ENCODE measurements around the gene HOXB9.

The HOXB9 gene

DNA sequence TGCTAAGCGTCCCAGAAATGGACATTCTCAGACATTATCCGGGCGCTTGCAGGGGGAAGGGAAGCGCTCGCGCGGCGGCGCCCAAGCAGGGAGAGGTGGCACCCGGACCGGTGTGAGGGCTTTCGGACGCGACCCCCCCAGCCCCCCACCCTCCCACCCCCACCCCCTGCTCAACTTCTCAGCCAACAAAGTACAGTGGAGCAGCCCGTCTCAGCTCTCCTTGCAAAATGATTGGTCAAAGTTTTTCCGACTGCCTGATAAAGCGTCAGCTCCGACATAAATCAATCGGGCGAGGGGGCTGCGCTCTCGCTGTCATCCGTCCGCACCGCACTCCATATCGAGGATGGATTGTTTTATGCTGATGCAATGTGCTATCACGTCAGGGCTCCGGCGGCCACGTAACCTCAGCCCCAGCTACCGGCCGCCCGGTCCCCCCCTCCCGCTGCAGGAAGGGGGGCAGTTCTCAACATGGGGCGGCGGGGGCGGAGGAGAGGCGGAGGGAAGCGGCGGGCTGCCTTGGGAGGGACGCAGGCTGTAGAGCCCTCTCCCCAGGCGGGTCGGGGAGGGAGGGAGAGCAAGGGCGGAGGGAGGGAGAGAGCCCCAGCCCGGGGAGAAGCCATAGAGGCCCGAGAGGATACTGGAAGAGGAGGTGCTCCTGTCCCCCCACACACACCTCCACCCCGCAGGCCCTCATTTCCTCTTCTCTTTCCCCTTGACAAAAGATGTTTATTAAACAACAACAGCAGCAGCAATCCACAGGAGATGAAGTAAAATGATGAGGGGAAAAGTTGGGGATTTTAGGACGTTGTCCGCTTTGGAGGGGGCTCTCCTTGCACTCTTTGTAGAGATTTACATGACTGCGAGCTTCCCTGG lies at the start of gene HOXB9:
HOXB9 (minus strand) TSS at position 114 of the 873 bp plus-strand sequence; CDS start at position 25, 89 bp downstream.
- peak within 1 kb of the TSS; percentile 72 to 74 for H3K4me3 ChIP-seq (ENCODE audit: low read length in 2 of 2)
- peak within 1 kb of the TSS; percentile 75 to 84 for H3K9ac ChIP-seq (ENCODE audit: low read depth in 1 of 2, low read length in 2 of 2)

DNA sequence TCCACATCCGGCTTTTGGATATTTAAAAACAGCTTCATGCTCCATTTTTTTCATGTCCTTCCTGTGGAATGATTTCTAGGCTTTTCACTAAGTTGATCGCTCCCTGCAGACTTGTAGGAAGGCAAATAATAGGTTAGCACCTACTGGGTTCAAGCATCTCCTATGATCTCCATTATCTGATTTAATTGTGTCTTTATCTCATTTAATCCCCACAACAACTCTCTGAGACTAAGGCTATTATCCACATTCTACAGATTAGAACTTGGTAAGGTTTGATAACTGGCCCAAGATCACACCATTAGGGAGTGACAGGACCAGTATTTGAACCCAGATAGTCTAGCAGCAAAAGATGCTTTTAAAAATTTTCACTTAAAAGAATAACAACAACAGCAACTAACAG lies 46.2 kb upstream of the HOXB9 start:
- Histone ChIP-seq H3K36me3 (ENCODE audit: control insufficient read depth in 2 of 2, insufficient read depth in 2 of 2, low read length in 2 of 2) (no peaks in the 10 kb centered on the region), H3K27me3 (ENCODE audit: control insufficient read depth in 2 of 2, insufficient read depth in 2 of 2, low read length in 2 of 2) (peaks cover 0 to 2% of the 10 kb centered on the region in 2 donors), H3K27ac (ENCODE audit: low read depth in 2 of 2, low read length in 2 of 2) (no peak overlapping the region), H3K4me3 (ENCODE audit: low read length in 2 of 2) (no peak overlapping the region), H3K9ac (ENCODE audit: low read depth in 1 of 2, low read length in 2 of 2) (no peak overlapping the region), H3K4me1 (ENCODE audit: control insufficient read depth in 2 of 2, insufficient read depth in 2 of 2, low read length in 2 of 2) (peaks cover 4 to 5% of the 10 kb centered on the region in 2 donors), H3K9me3 (ENCODE audit: control insufficient read depth in 2 of 2, low read length in 2 of 2) (no peaks in the 10 kb centered on the region)

More for the DNA sequence above, at the start of gene HOXB9:
- peaks cover 21 to 48% of the 10 kb centered on the region in 2 donors for H3K27me3 ChIP-seq (ENCODE audit: control insufficient read depth in 2 of 2, insufficient read depth in 2 of 2, low read length in 2 of 2)
- H3K9me3 ChIP-seq (ENCODE audit: control insufficient read depth in 2 of 2, low read length in 2 of 2), result no peaks in the 10 kb centered on the region
- H3K27ac ChIP-seq (ENCODE audit: low read depth in 2 of 2, low read length in 2 of 2), result peak within 1 kb of the TSS; percentile 91 to 94
- peaks cover 52 to 57% of the 10 kb centered on the region in 2 donors for H3K4me1 ChIP-seq (ENCODE audit: control insufficient read depth in 2 of 2, insufficient read depth in 2 of 2, low read length in 2 of 2)
- no peaks in the 10 kb centered on the region for H3K36me3 ChIP-seq (ENCODE audit: control insufficient read depth in 2 of 2, insufficient read depth in 2 of 2, low read length in 2 of 2)

DNA sequence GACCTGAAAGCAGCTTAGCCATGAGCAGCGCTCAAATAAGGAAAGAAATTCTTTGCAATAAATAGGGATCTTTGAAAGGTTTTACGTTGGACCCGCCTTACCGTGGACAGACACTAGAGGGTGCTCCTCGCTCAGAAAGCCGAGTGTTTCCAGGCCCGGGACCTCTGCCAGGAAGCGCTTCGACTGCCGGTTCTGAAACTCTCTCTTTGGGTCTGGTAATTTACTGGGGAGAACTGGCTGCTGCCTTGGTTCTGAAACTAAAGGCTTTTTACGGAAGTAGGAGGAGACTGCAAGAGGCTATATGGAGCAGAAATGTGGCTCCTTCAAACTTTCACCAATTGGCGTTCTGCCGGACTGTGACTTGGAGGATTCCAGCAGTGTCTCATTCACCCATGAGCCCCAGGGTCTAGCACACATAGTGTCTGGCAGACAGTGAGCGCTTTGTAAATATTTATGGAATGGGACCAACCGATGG lies 45.6 kb upstream of the HOXB9 start:
- Histone ChIP-seq H3K4me1 (ENCODE audit: control insufficient read depth in 2 of 2, insufficient read depth in 2 of 2, low read length in 2 of 2) (peaks cover 4 to 5% of the 10 kb centered on the region in 2 donors), H3K4me3 (ENCODE audit: low read length in 2 of 2) (peak overlapping the region; percentile 53 to 76), H3K9ac (ENCODE audit: low read depth in 1 of 2, low read length in 2 of 2) (peak overlapping the region in 1 of 2 donors; percentile 45), H3K9me3 (ENCODE audit: control insufficient read depth in 2 of 2, low read length in 2 of 2) (no peaks in the 10 kb centered on the region), H3K27me3 (ENCODE audit: control insufficient read depth in 2 of 2, insufficient read depth in 2 of 2, low read length in 2 of 2) (peaks cover 0 to 2% of the 10 kb centered on the region in 2 donors), H3K27ac (ENCODE audit: low read depth in 2 of 2, low read length in 2 of 2) (peak overlapping the region; percentile 11 to 16), H3K36me3 (ENCODE audit: control insufficient read depth in 2 of 2, insufficient read depth in 2 of 2, low read length in 2 of 2) (no peaks in the 10 kb centered on the region)

DNA sequence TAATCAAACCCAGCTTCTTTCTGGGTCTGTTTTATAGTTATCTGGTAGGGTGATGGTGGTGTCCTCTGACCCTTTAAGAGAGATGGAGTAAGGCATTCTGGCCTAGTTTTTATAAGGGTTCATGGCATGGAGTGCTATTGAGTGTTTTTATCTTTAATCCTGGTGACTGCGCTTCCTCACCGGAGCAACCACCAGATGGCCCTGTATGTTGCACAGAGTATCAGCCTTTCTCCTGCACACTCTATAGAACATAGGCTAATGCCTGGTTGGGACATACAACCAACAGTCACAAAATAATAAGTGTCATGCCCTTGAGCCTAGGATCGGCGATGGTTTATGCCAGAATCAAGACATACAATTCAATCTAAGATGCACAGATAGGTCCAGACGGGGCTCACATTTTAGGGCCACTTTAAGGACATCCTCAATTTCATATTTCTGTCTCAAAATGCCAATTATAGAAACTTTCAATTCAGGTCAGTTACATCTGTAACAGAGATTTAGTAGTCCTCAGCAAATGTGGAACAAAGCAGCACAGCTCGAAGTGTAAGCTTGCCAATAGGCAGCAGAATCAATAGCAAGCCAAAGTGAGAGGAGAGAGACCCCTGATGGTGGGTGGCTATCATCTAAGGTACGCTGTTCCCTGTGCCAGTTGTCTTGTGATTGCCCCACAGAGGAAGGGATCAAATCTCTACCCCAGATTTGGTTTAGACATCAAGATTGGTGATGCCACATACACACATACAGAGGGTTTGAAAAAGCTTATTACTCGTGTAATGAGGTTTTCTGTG lies 37.2 kb upstream of the HOXB9 start:
- Histone ChIP-seq H3K9ac (ENCODE audit: low read depth in 1 of 2, low read length in 2 of 2) (no peak overlapping the region), H3K4me3 (ENCODE audit: low read length in 2 of 2) (no peak overlapping the region), H3K36me3 (ENCODE audit: control insufficient read depth in 2 of 2, insufficient read depth in 2 of 2, low read length in 2 of 2) (peaks cover 0 to 5% of the 10 kb centered on the region in 2 donors), H3K9me3 (ENCODE audit: control insufficient read depth in 2 of 2, low read length in 2 of 2) (no peaks in the 10 kb centered on the region), H3K27ac (ENCODE audit: low read depth in 2 of 2, low read length in 2 of 2) (no peak overlapping the region), H3K27me3 (ENCODE audit: control insufficient read depth in 2 of 2, insufficient read depth in 2 of 2, low read length in 2 of 2) (no peaks in the 10 kb centered on the region), H3K4me1 (ENCODE audit: control insufficient read depth in 2 of 2, insufficient read depth in 2 of 2, low read length in 2 of 2) (no peaks in the 10 kb centered on the region)

DNA sequence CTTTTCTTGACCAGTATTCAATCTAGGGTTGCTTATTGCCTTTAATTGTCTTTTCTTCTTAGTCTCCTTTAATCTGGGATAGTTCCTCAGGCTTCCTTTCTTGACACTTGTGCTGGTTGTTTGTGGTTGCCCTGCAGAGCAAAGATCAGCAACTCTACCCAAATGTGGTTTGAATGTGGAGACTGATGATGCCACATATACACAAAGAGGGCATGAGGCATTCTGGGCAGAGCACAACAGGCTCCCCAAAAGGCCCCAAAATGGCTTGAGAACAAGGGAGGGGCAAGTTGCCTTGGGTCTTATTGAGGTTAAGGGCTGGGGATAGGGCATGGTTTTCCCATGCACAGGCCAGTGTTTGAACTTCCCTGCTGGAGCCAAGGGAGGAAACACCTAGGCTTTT lies 29.8 kb upstream of the HOXB9 start:
- no peaks in the 10 kb centered on the region for H3K9me3 ChIP-seq (ENCODE audit: control insufficient read depth in 2 of 2, low read length in 2 of 2)
- H3K4me1 ChIP-seq (ENCODE audit: control insufficient read depth in 2 of 2, insufficient read depth in 2 of 2, low read length in 2 of 2), result no peaks in the 10 kb centered on the region
- no peaks in the 10 kb centered on the region for H3K27me3 ChIP-seq (ENCODE audit: control insufficient read depth in 2 of 2, insufficient read depth in 2 of 2, low read length in 2 of 2)
- no peak overlapping the region for H3K4me3 ChIP-seq (ENCODE audit: low read length in 2 of 2)
- H3K27ac ChIP-seq (ENCODE audit: low read depth in 2 of 2, low read length in 2 of 2), result no peak overlapping the region
- H3K36me3 ChIP-seq (ENCODE audit: control insufficient read depth in 2 of 2, insufficient read depth in 2 of 2, low read length in 2 of 2), result peaks cover 3 to 14% of the 10 kb centered on the region in 2 donors
- H3K9ac ChIP-seq (ENCODE audit: low read depth in 1 of 2, low read length in 2 of 2), result no peak overlapping the region

DNA sequence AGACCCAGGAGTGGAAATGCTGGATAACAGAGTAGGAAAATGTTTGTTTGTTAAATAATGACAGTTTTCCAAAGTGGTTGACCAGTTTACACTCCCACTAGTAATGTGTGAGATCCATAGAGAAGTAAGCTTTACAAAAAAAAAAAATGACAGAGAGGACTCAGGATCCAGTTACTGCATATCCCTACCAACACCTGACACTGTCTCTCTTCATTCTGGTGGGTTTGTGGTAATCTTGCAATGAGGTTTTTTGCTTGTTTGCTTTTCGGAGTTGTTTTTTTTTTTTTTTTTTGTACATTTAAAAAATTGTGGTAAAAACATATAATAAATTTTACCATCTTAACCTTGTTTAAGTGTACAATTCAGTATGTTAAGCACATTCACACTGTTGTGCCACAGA lies 23.6 kb upstream of the HOXB9 start:
- Histone ChIP-seq H3K4me3 (ENCODE audit: low read length in 2 of 2) (no peak overlapping the region), H3K27ac (ENCODE audit: low read depth in 2 of 2, low read length in 2 of 2) (no peak overlapping the region), H3K27me3 (ENCODE audit: control insufficient read depth in 2 of 2, insufficient read depth in 2 of 2, low read length in 2 of 2) (peaks cover 0 to 4% of the 10 kb centered on the region in 2 donors)

DNA sequence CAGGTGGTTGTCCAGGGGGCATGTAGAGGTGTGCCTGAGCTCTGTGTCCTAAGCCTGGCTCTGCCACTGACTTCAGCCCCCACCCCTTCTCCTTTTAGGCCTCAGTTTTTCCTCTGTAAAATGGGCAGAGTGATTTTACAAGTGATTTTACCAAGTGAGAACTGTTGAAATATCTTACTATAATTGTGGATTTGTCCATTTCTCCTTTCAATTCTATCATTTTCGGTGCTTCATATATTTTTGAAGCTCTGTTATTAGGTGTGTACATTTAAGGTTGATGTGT lies 21.7 kb upstream of the HOXB9 start:
- H3K9me3 ChIP-seq (ENCODE audit: control insufficient read depth in 2 of 2, low read length in 2 of 2), result no peaks in the 10 kb centered on the region
- peak overlapping the region; percentile 74 to 89 for H3K4me3 ChIP-seq (ENCODE audit: low read length in 2 of 2)
- peaks cover 0 to 4% of the 10 kb centered on the region in 2 donors for H3K27me3 ChIP-seq (ENCODE audit: control insufficient read depth in 2 of 2, insufficient read depth in 2 of 2, low read length in 2 of 2)
- peak overlapping the region; percentile 60 to 98 for H3K9ac ChIP-seq (ENCODE audit: low read depth in 1 of 2, low read length in 2 of 2)
- H3K36me3 ChIP-seq (ENCODE audit: control insufficient read depth in 2 of 2, insufficient read depth in 2 of 2, low read length in 2 of 2), result no peaks in the 10 kb centered on the region
- peak overlapping the region; percentile 94 for H3K27ac ChIP-seq (ENCODE audit: low read depth in 2 of 2, low read length in 2 of 2)
- peaks cover 11 to 16% of the 10 kb centered on the region in 2 donors for H3K4me1 ChIP-seq (ENCODE audit: control insufficient read depth in 2 of 2, insufficient read depth in 2 of 2, low read length in 2 of 2)

More for the DNA sequence above, 23.6 kb upstream of the HOXB9 start:
- Histone ChIP-seq H3K36me3 (ENCODE audit: control insufficient read depth in 2 of 2, insufficient read depth in 2 of 2, low read length in 2 of 2) (peaks cover 0 to under 1% of the 10 kb centered on the region in 2 donors), H3K4me1 (ENCODE audit: control insufficient read depth in 2 of 2, insufficient read depth in 2 of 2, low read length in 2 of 2) (peaks cover 8% of the 10 kb centered on the region in 2 donors), H3K9me3 (ENCODE audit: control insufficient read depth in 2 of 2, low read length in 2 of 2) (no peaks in the 10 kb centered on the region), H3K9ac (ENCODE audit: low read depth in 1 of 2, low read length in 2 of 2) (no peak overlapping the region)

DNA sequence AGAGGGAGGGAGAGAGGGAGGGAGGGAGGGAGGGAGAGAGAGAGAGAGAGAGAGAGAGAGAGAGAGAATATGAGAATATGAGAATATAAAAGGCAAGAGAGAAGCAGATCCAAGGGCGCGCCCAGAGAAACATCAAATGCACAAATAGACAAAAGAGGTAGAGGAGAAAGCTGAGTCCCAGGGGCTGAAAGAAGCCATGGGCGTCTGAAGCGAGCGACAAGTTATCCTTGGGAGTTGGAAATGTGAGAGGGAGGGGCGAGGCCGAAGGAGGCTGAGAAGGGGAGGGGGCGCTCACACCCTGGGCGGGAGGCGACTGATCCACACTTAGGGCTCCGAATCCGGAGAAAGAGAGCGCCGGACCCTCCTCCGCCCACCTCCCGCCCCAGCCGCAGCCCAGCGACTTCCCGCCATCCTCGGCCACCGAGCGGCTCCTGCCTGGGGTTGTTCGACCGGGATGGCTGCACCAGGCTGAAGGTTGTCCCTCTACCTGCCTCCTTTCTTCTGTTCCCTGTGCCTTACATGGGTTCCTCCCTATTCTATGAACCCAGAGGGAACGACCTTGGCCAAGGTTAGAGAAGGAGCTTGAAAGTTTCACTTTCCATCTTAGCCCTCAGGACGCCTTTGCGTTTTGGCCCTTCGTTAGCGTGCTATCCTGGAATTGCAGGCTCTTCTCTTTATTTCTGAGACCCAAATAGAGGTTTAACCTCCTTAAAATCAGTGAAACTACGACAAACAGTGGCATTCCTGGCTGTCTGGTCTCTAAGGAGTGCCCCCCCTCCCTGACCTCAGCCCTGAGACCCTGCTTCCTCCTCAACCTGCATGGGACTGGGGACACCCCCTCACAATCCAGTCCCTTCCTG lies 21.2 kb upstream of the HOXB9 start:
- Histone ChIP-seq H3K4me1 (ENCODE audit: control insufficient read depth in 2 of 2, insufficient read depth in 2 of 2, low read length in 2 of 2) (peaks cover 11 to 20% of the 10 kb centered on the region in 2 donors), H3K36me3 (ENCODE audit: control insufficient read depth in 2 of 2, insufficient read depth in 2 of 2, low read length in 2 of 2) (no peaks in the 10 kb centered on the region), H3K4me3 (ENCODE audit: low read length in 2 of 2) (peak overlapping the region; percentile 74 to 89), H3K9ac (ENCODE audit: low read depth in 1 of 2, low read length in 2 of 2) (peak overlapping the region; percentile 60 to 98), H3K9me3 (ENCODE audit: control insufficient read depth in 2 of 2, low read length in 2 of 2) (no peaks in the 10 kb centered on the region), H3K27me3 (ENCODE audit: control insufficient read depth in 2 of 2, insufficient read depth in 2 of 2, low read length in 2 of 2) (peaks cover 4% of the 10 kb centered on the region in 2 donors), H3K27ac (ENCODE audit: low read depth in 2 of 2, low read length in 2 of 2) (peak overlapping the region; percentile 94)

DNA sequence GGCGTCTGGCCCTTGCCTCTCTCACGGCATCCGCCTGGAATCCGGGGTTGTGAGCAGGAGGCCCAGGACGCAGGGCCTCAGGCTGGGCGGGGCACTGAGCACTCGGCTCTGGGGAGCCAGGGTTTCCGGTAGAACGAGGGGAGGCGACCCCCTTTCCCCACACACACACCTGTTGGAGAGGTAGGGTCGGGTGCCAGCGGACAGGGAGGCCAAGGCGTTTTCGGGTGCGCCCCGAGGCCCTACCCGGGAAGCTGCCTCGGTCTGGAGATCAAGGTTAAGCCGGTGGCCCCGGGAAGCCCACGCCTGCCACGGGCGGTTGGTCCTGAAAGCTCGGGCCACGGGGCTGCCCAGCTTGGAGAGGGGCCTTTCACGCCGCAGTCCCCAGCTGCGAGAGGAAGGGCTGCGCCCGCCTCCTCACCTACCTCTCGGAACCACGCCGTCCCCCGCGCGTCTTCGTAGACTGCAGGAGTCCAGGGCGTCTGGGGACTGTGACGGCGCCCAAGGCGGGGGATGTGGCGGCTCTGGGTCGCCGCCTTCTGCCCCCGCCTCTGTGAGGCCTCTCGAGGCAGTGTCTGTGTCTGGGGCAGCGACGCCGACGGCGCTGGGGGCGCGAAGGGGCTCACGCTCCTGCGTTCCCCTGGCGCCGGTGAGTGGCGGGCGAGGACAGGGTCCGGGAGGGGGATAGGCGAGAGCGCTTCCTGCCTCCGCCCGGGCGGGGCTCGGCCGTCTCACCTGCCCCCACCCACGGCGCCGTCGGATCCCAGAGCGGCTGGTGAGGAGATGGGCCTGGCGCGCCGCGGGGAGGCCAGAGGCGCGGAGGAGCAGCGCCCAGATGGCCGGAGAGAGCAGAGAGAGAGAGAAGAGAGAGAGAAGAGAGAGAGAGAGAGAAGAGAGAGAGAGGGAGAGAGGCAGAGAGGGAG lies 20.3 kb upstream of the HOXB9 start:
- Histone ChIP-seq H3K4me3 (ENCODE audit: low read length in 2 of 2) (peak overlapping the region; percentile 74 to 89), H3K36me3 (ENCODE audit: control insufficient read depth in 2 of 2, insufficient read depth in 2 of 2, low read length in 2 of 2) (no peaks in the 10 kb centered on the region), H3K4me1 (ENCODE audit: control insufficient read depth in 2 of 2, insufficient read depth in 2 of 2, low read length in 2 of 2) (peaks cover 11 to 25% of the 10 kb centered on the region in 2 donors), H3K27ac (ENCODE audit: low read depth in 2 of 2, low read length in 2 of 2) (peak overlapping the region; percentile 94), H3K27me3 (ENCODE audit: control insufficient read depth in 2 of 2, insufficient read depth in 2 of 2, low read length in 2 of 2) (peaks cover 4% of the 10 kb centered on the region in 2 donors), H3K9me3 (ENCODE audit: control insufficient read depth in 2 of 2, low read length in 2 of 2) (no peaks in the 10 kb centered on the region), H3K9ac (ENCODE audit: low read depth in 1 of 2, low read length in 2 of 2) (peak overlapping the region; percentile 92 to 98)

All from mucosa of rectum (tissue), 2 donors.